Measurements from ENCODE around the gene SRBD1.

DNA sequence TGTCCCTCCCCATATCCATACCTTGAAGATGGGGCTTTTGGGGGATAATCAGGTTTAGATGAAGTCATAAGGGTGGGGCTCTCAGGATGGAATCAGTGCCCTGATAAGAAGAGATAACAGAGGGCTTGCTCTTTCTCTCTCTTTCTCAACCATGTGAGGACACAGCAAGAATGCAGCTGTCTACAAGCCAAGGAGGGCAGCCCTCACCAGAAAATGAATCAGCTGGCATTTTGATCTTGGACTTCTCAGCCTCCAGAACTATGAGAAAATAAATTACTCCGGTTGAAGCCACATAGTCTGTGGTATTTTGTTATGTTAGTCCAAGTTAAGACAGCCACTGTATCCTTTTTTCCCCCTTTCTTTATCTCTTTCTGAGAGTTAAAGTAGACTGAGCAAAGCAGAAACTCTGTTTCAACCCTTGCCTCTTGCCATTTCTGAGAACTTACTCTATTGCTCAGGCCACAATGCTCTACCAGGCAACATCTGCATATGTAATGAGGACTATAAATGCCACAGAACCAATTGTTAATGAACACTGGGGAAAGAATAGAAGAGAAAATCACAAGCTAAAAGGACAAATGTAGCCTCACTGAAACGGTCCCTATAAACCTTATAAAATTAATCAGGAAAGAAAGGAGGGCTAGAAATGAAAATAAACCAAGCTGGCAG lies 56.9 kb downstream of the SRBD1 start:
- TF ChIP-seq TAF1 (IDR thresholded peaks at IDR 0.05; ENCODE audit: low read depth, low read length) = no peak
- no peak for TF ChIP-seq POLR2AphosphoS5 (IDR thresholded peaks at IDR 0.05; ENCODE audit: low read depth, low read length)
- no peak for TF ChIP-seq POLR2A (IDR thresholded peaks at IDR 0.05; ENCODE audit: low read depth, low read length)
- no peak for TF ChIP-seq POU2F2 (IDR thresholded peaks at IDR 0.05; ENCODE audit: low read depth, low read length)
